Esophagus squamous epithelium (tissue), 4 donors: Measurements from ENCODE around the gene THAP2.

Experiments used
- CTCF ChIP-seq, 6 experiments: fragments of 450-650 bp in 4 of 6; fragments of 200-600 bp in 2 of 6; sonication (generic) in 2 of 6; IDR thresholded peaks; one replicate each; pipeline ENCODE4 v1.5.1; 2016 to 2019; ENCODE audit warnings: antibody characterized with exemption in 6 of 6, mild to moderate bottlenecking in 4 of 6, moderate library complexity in 4 of 6
- POLR2A ChIP-seq, 4 donors: fragments of 450-650 bp; IDR thresholded peaks; one replicate each; pipeline ENCODE4 v1.6.1; 2017; ENCODE audit warnings: antibody characterized with exemption in 4 of 4, mild to moderate bottlenecking in 4 of 4, moderate library complexity in 3 of 4

GRCh38 chr12:71646512-71646911 is 17.6 kb upstream of the THAP2 start:
- TF ChIP-seq CTCF (IDR thresholded peaks at IDR 0.05) (no peak), POLR2A (IDR thresholded peaks at IDR 0.05) (no peak)
